C4-2B (cell line): ENCODE data around the gene NAALADL1.

ENCODE experiments used
- CTCF ChIP-seq: fragments of 450-650 bp; conservative IDR thresholded peaks from 2 replicates; pipeline ENCODE4 v1.5.1; 2017; ENCODE audit warnings: mild to moderate bottlenecking
- ZFX ChIP-seq: fragments of 450-650 bp; IDR thresholded peaks from 2 replicates; pipeline ENCODE4 v1.6.1; 2017

GRCh38 chr11:65086809-65087208 is 28.5 kb upstream of the NAALADL1 start:
- TF ChIP-seq CTCF (no peak), ZFX (no peak)
